HG02642 (cell line): Measurements from ENCODE around the gene TRMT10B.

Experiments
- ATAC-seq: cut with Tn5 transposase; IDR thresholded peaks from one replicate; pipeline ENCODE4 v1.9.1; 2021; ENCODE audit warnings: mild to moderate bottlenecking; ENCODE audit not compliant: unreplicated experiment, poor library complexity

TRMT10B gene, protein sequence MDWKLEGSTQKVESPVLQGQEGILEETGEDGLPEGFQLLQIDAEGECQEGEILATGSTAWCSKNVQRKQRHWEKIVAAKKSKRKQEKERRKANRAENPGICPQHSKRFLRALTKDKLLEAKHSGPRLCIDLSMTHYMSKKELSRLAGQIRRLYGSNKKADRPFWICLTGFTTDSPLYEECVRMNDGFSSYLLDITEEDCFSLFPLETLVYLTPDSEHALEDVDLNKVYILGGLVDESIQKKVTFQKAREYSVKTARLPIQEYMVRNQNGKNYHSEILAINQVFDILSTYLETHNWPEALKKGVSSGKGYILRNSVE

DNA sequence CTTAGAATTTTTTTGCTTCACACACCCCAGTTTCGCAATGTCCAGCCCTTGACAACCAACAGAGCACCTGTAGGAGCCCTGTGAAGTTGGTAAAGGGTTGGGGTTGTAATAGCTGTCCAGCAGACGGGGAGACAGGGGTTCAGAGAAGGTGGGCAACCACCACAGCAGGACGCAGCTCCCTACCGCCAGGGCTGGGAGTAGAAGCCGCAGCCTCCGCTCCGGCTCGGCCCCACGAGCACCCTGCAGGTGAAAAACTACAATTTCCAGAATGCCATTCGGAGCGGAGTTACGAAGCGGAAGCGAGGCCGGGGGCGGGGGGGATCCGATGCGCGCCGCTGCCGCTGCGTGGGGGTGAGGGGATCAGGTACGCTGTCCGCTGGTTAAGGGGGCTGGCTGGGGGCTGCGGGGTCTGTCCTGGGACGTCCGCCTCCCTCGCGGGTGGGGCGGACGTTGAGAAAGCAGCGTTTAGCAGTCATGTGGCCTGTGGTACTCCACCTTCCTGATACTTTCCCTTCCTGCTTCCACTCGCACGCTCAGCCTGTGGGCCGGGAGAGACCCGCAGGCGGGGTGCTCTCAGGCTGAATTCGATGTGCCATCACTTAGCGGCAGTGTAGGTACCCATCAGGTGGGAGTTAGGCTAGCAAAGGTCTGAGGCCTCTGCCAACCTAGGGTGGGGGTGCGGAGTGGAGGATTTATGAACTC is at the start of gene TRMT10B:
Gene TRMT10B, plus strand, starts transcription at position 317 of the 702 bp plus-strand sequence. CDS start 8,127 bp downstream, outside the sequence.
- peak; percentile 94 for ATAC-seq

DNA sequence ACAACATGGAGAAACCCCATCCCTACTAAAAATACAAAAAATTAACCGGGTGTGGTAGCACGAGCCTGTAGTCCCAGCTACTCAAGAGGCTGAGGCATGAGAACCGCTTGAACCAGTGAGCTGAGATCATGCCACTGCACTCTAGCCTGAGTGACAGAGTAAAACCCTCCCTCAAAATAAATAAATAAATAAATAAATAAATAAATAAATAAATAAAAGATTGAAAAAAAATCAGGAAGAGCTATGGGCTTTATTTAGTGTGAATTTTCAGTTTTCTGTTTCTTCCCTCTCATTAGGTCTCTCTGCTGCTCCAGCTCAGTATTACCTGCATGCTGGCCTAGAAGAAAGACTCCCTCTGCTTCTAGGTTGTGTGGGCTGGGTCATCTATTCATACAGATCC is 47.8 kb upstream of the TRMT10B start:
- no peak for ATAC-seq

DNA sequence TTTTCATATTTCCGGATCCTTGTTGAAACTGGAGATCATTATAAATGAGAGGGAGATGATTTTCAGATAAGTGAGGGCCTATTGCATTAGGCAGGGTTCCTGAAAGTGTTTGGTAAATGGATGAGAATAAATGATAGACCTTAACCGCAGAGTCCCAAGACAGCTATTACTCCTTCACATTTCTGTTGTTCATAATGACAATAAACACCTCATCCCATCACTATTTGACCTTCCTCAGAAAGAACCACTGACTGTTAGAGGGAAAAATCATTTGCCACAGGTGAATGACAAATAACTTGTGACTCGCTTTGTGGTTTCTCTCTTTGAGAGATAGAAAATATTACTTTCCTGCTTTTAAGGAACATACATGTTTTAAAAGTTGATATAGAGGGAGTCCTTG is 47.3 kb upstream of the TRMT10B start:
- ATAC-seq: no peak

DNA sequence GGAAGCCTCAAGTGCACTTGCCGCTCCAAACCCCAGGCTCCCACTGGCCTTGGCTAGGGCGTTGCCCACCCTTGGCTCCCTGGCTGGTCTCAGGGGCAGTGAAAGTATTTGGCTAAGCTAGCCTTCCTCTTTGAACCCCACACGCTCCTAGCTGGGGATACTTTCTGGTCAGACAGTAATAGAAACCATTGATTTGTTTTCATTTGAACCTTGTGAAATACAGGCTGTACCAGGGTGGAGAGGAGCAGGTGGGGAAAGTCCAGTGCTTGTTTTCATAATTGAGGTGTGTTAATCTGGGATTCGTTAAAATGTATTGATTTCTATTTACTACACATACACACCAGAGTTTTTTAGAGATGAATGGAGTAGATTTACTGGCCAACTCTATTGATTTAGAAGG is 45.9 kb upstream of the TRMT10B start:
- no peak for ATAC-seq

DNA sequence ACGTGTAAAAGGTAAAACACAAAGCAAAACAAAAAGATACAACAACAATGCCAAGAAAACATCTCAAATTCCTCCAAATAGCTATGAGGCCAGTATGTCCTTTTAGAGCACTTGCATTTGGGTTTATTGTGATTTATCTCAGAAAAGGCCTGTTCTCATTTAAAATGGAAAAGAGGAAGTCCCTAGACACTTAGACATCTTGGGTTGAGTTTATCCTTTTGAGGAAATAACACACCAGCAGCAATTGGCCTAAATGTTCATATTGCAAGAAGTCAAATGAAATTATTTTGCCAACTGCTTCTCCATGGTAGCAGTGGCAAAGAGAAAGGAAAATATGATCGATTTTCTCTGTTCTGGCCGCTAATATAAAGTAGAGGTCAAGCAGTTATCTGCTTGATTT is 43.6 kb upstream of the TRMT10B start:
- no peak for ATAC-seq

DNA sequence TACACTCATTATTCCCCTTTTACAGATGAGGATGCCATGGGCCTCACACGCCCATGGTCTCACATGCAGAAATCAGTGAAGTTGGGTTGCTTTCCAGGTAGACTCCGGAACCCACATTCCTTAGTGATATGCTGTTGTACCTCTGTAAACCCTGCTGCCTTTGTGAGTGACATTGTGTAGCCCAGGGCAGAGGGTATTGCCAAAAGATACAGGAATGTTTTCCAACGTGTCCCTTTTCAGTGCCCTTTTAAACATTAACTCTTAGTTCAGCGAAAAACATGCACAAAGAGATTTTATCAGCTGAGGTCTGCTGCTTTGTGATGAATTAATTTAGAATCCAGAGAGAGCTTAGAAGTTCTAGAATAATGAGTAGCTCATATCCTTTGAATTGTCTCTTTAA is 38.3 kb upstream of the TRMT10B start:
- no peak for ATAC-seq

DNA sequence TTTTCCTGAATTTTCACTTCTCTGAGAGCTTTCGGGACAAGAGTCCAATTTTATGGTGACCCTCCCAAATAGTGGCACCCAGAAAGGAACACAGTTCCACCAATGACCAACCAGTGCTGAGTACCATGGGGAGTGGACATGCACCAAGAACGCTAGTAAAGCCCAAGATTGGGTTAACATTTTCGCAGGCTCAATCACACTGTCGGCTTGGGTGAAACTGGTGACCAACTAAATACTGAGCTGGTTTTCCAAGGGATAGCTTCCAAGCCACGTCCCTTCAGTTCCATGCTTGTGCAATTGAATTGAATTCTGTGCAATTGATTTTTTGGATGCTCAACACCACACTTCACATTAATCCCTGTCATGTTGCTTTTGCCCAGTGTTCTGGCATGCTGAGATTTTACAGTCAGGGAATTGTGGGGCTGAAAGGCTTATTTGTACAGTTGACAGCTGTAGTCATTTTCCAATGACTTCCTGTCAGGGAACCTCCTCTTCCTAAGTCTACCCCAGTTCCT is 37.6 kb upstream of the TRMT10B start:
- ATAC-seq: no peak

DNA sequence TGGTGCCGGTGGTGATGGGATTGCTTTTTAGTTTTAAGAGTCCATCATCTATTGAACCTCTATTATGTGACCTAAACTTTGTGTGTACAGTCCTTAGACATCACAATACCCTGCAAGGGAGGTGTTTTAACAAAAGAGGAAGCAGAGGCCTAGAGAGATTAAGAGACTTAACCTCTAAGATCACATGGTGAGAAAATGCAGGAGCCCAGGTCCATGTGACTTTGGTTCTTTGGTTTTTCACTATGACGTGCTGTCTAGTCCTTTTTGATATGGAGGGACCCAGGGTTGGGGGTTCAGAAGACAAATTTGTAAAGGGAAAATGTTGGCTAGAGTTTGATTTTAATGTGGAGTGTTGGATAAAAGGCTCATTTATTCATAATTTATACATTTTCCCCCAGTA is 34.1 kb upstream of the TRMT10B start:
- no peak for ATAC-seq

DNA sequence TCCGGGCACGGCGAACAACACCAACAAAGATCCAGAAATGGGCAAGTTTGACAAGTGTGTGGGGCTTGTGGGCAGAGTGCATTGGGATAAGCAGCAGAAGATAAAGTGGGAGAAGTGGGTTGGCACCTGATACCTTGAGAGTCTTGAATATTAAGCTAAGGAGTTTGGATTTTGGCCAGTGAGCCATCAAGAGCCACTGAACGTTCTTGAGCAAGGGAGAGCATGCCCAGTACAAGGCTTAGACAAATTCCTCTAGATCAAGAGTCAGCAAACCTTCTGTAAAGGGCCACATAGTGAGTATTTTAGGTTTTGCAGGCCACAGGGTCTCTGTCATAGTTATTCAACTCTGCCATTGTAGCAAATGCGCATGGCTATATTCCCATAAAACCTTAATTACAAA is 26.6 kb upstream of the TRMT10B start:
- no peak for ATAC-seq

DNA sequence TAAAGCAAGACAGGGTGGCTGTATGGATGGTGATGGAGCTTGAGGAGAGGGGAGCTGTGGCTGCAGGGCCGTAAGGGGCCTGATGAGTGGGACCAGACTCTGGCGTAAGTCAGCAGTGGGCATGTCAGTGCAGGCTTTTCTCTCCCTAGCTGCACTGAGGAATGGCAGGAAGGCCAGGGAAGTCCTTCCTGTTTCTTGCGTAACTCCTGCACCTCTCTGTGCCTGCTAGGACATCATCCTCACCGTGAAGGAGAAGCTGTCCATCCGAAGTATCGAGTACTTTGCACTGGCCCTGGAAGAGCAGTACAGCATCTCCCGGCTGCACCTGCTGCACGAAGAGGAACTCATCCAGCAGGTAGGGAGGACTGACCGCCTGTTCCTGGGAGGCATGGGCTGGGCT is 24.1 kb upstream of the TRMT10B start:
- no peak for ATAC-seq

DNA sequence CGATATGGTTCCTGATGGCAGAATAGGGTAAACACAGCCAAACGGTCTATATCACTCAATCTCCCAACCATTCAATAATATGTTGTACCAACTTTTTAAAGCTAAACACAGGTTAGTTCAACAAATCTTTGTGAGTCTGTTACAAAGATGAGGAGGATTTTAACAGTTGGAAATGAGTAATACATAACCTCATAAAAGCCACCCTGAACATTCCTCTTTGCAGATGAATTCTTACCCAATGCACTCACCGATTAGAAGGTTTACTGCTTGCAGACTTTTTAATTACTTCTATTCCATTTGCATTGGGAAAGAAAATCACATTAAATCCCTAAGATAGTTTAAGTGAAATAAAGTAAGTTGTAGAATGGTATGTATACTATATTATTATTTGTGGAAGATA is 23.3 kb upstream of the TRMT10B start:
- ATAC-seq: no peak

DNA sequence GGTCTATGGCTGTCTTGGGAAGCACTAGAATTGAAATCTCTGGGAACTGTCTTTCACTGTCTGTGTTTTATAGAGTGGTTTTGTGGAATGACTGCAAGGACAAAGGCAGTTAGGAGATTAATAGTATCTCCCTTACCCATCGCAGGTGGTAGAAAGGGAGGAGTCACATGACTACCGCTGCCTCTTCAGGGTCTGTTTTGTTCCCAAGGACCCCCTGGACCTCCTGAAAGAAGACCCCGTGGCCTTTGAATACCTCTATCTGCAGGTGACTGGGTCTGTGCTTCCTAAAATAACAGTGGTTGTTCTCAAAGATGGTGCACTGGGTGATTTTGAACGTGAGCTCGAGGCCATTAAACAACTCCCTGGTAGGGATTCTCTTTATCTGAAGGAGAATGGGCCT is 22.8 kb upstream of the TRMT10B start:
- no peak for ATAC-seq

DNA sequence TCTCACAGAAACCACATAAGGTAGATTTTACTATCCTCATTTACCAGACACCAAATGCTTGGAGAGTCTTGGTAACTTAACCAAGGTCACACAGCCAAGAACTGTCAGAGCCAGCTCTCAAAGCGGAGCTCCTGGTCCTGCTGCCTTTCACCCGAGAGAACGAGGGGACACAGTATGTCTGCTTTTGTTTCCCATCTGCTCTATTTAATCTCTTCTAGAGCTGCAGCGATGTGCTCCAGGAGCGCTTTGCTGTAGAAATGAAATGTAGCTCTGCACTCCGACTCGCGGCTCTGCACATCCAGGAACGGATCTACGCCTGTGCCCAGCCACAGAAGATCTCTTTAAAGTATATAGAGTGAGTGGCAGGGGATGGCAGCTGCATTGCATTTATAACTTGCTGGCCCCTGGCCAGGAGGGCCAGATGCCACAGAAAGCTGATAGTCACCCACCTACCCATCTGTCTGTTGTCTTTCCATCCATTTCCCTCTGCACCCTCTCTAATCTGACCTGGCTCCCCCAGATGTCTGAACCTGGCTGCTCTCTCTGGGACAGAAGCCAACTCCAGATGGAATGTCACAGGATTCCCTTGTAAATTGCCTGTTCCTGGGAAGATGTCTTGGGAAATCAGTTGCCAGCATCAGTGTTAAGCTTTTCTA is 21.4 kb upstream of the TRMT10B start:
- ATAC-seq: no peak

DNA sequence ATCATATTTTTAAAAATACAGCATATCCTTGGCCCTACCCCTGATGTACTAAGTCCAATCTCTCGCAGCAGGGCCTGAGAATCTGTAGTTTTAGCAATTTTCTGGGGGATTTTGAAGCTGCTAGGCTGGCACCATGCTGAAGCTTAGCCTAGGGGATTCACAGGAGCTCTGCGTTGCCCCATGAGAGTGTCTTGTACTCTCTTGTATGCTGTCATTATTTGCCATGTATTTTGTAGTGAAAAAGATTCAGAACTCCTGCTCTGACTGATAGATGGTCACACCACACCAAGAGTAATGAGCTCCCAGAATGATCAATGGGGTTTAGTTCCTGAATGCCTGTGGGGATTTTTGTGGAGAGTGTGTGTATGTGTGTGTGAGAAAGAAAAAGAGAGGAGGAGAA is 20.7 kb upstream of the TRMT10B start:
- ATAC-seq: no peak

DNA sequence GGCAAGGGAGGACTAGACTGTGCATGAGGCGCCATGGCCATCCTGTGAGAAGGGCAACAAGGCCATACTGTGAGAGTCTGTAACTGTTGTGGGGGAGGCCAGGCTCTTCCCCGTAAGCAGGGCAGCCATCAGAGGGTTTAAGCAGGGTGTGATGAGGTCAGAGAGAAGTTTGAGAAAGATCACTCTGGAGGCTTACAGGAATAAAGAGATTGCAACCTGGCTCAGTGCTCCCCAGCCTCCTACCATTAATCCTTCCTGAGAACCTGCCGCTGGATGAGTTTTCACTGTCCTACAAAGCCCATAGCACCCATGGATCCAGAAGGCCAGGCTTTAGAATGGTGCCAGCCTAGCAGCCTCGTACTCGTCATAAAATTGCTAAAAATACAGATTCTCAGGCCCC is 14.4 kb upstream of the TRMT10B start:
- no peak for ATAC-seq

DNA sequence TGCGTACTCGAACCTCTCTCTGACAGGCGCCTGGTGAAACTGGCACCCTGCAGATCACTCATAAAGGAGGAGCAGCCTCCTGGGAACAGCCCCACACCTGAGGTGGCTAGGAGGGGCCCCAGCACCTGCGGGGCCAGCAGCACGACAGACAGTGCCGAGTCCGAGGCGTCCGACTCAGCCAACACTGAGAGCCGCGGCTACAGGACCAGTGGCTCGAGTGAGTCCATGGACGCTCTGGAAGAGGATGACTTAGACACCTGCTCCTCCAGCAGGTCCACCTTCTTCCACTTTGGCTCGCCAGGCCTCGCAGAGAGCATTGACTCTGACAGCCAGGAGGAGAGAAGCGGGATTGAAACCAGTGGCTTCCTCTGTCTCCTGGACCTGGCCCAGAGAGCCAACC is 13.5 kb upstream of the TRMT10B start:
- ATAC-seq: no peak

DNA sequence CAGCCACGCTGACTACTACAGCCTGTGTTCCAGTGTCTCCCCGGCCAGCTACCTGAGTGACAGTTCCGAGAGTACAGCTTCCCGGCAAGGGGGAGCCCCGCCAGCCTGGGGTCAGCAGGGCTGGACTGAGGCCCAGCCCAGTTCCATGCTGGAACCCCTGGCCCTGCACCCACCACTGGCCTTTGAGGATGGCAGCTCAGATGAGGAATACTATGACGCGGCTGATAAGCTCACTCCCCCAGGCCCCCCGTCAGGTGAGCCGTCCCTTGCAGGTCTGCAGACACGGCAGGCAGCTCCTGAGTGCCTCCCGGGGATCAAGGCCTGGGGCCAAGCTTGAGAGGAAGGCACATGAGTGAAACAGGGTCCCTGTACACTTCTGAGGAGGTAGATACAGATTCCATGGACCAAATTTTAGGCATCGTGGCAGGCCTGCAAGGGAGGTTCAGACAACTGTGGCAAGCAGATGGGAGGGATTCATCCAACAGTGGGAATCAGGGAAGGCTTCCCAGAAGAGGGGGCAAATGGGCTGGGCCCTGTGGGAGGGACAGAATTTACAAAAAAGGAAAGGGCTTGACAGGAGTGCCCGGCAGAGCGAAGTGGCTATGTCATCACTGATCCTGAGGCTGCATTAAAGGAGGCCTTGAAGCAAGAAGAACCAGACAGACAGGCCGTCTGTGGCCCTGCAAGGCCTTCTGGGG is 12.8 kb upstream of the TRMT10B start:
- ATAC-seq: no peak

DNA sequence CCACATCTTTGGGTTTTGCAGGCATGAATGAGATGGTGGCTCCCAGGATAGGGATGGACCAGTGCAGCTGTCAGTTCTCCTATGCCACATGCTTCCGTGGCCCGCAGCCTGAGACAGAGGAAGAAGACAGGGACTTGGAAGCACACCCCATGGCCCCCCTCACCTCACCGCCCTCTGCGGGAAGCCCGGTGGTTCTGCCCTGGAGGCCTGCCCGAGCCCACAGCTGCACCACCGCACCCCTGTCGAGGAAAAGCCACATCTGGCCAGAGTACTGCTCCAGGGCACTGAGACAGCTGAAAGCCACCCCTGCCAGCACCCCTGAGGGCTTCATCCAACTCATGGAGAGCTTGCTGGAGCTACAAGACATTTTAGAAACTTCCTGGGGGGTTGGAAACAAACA is 7.6 kb upstream of the TRMT10B start:
- no peak for ATAC-seq

DNA sequence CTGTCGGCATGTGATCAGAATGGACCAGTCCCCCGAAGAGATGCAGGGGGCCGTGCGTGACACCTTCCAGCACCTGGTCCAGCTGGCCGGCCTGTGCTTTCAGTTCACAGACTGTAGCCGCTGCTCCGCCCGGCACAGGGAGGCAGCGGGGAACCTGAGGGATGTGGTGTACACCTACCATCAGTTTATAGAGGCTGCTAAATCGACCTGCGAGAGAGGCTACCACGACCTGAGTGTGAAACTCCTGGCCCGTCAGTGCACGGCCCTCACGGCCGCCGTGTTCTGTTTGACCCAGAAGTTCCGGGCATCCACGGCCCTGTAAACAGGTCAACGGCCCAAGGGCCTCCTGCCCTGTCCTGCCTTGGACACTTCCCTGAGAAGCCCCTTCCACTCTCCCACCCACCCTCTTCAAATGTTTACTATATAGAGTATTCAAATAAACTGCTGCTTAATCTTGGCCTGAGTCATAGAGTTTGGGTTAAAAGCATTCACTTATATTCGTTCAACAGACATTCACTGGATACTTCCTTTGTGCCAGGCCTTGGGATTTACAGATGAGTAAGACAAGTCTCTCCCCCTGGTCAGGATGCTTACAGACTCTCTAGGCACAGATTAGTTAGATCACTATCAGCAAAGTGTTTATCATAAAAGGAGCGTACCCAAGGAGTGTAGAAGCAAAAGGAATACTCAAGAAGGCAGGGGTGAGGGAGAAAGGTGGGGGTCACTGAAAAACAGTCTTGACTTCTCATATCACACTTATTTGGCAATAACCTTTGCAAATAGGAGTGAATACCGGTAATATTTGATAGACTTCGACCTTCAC is 6.9 kb upstream of the TRMT10B start:
- ATAC-seq: no peak

DNA sequence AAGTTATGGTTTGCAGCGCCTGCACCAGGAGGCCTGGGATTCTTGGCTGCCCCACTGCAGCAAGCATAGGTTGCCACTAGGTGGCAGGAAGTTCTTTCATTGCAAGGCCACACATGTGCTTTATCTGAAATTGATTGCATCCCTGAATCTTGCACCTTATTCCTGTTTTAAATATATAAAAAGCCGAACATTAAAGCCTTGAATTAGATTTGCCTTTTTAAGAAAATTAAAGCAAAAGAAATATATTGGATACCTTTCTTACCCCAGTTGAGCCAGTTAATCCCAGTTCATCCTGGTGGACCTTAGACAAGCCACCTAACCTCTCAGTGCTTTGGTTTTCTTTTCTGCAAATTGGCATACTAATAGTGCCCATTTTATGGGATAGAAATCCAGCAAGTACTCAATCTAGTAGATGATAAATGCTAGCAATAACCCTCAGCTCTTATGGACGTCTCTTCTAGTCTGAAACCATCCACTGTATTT is 6.3 kb upstream of the TRMT10B start:
- peak; percentile 71 for ATAC-seq
